ENCODE data around the gene RPS6KB2.

DNA sequence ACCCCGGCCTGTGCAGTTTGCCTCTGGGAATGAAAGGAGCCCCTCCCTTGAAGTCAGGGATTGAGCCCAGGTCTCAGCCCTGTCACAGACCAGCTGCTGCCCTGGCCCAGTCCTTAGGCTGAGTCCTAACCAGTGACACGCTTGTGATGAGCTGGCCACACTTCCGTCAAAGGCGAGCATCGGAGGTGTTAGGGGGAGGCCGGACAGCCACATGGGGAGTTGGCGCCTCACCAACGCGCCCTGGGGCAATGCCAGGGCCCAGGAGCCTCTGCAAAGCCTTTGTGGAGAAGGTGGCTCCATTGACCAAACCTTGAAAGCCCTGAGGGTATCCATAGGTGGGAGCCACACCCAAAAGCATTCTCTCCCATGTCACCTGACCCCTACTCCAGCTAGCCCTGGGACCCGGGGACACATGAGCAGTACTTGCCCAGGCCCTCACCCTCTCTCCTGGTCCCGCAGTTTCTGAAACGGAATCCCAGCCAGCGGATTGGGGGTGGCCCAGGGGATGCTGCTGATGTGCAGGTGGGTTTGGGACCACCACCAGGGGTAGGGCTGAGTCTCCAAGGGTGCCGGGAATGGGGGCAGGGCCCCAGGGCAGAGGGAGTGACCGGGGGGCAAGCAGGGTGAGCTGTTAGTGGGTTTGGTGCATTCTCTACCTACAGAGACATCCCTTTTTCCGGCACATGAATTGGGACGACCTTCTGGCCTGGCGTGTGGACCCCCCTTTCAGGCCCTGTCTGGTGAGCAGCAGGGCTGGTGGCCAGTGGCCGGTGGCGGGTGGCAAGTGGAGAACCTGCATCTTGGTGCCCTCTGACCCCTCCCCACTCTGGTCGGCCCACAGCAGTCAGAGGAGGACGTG is 5.5 kb downstream of the RPS6KB2 start:
- TF ChIP-seq, protein P1, sequence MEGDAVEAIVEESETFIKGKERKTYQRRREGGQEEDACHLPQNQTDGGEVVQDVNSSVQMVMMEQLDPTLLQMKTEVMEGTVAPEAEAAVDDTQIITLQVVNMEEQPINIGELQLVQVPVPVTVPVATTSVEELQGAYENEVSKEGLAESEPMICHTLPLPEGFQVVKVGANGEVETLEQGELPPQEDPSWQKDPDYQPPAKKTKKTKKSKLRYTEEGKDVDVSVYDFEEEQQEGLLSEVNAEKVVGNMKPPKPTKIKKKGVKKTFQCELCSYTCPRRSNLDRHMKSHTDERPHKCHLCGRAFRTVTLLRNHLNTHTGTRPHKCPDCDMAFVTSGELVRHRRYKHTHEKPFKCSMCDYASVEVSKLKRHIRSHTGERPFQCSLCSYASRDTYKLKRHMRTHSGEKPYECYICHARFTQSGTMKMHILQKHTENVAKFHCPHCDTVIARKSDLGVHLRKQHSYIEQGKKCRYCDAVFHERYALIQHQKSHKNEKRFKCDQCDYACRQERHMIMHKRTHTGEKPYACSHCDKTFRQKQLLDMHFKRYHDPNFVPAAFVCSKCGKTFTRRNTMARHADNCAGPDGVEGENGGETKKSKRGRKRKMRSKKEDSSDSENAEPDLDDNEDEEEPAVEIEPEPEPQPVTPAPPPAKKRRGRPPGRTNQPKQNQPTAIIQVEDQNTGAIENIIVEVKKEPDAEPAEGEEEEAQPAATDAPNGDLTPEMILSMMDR (conservative IDR thresholded peaks at IDR 0.05 in 1 of 2, IDR thresholded peaks at IDR 0.05 in 1 of 2; ENCODE audit: extremely low read depth in 1 of 2, insufficient read depth in 1 of 2, low read depth in 1 of 2, low read length in 2 of 2): no peak
- TF ChIP-seq EZH2 (IDR thresholded peaks at IDR 0.05; ENCODE audit: borderline replicate concordance, low read length): no peak

Data from mammary epithelial cell (primary cell).